GM18870 (cell line): ENCODE measurements around the gene TMC1.
"Not testable (repeated sequence)": the region's sequence is repeated elsewhere in the genome, so short reads cannot be mapped to it uniquely, and the experiment has no call there.

ENCODE experiments used
- ATAC-seq: cut with Tn5 transposase; IDR thresholded peaks from one replicate; pipeline ENCODE4 v1.9.1; 2021; ENCODE audit warnings: moderate library complexity; ENCODE audit not compliant: unreplicated experiment

The TMC1 gene

DNA sequence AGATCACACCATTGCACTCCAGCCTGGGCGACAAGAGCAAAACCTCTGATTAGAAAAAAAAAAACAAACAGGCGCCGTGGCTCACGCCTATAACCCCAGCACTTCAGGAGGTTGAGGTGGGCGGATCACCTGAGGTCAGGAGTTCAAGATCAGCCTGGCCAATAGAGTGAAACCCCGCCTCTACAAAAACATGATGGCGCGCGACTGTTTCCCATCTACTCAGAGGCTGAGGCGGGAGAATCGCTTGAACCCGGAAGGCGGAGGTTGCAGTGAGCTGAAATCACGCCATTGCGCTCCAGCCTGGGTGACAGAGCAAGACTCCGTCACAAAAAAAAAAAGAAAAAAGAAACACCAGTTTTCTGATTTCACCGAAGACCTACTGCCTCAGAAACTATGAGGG, at the start of gene TMC1:
Gene TMC1, plus strand, starts transcription at position 193 of the 400 bp plus-strand sequence. CDS start 127,041 bp downstream, outside the sequence.
- ATAC-seq, result not testable (repeated sequence)

DNA sequence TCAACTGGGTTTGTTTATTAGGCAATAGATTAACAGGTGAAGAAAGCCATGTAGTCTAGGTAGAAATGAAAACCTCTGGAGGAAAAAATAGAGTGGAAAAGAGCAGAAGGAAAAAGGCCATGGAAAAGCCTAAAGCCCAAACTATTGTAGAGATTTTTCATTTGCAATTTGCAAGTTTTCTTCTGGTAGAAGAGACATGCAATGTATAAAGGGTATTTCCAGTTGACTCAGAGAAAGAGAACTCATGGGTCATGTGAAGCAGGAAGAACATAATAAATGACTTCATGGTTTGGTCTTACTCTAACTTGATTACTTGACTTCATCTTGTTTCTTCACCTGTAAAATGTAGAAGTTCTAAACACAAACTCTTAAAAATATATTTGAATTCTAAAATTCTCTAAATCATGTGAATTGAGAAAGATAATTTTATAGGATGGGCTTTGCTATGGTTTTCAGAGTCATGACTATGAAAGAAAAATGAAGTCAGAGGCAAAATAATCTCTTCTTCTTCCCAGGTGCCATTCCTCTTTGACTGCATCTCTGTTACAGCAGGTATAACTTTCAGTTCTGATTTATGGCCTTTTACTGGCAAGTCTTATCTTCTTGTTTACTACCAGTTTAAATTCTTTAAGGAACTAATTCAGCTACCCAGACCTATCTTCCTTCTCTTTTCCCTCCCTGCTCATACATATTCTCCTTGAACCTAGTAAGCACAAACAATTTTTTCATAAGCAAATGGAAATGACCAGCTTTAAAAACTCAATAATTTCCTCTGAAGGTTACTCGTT, 47.7 kb upstream of the TMC1 start:
- ATAC-seq, result peak; percentile 88

DNA sequence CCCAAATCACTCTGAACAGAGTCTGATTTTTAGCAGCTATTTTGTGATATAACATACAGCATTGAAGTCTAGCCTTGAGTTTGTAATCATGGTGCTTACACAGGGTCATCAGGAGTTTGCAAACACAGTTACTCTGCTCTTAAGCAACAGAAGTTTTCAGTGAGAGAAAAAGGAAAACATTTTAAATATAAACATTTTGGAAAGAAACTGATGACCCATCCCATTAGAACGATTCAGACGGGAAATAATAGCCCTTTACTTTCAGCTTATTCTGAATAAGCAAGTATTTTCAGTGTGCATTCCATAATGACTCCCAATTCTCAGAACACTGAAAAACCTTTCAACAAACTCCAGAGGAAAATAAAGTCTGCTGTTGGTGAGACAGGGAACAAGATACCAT, 46.7 kb upstream of the TMC1 start:
- no peak for ATAC-seq

GRCh38 chr9:72476100-72476499, 45.3 kb upstream of the TMC1 start:
- no peak for ATAC-seq

DNA sequence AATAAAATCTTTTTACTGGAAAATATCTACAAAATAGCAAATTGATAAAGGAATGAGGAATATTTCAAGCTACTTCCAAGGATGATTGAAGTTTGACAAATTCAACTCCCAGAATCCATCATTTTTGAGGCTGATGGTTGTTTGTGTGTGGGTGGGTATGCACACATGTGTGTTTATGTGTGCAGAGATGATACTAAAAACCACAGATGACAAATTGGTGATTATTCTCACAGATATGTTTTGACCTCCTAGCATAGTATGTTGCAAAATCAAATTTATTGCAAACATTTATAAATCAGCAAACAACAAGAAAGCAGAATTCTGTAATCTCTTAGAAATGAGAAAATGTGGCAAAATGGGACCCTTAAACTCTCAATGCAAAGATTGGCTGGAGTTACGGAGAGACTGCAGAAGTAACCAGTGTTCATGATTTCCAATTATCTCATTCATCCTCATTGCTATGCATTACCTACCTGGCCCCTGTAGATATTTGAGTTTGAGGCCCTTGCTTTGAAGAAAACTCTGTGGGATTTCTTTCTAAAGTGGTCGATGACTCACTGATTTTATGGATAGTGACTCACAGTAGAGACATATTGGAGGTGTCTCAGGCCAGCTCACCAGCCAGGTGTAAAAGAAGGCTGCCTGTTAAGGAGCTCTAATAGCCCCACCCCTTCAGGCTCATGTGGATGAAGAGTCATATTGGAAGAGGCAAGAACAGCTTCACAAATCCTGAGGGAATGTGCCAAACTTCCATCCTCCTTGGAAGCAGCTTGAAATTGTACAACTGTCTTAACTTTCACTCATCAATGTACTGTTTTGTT, 44.6 kb upstream of the TMC1 start:
- no peak for ATAC-seq

- ATAC-seq, result no peak
These were observed 43.4 kb upstream of the TMC1 start for GRCh38 chr9:72477930-72478518.

- ATAC-seq, result no peak
These were observed 42.4 kb upstream of the TMC1 start for GRCh38 chr9:72478966-72479365.

GRCh38 chr9:72480261-72480660, 41.1 kb upstream of the TMC1 start:
- ATAC-seq, result not testable (repeated sequence)

DNA sequence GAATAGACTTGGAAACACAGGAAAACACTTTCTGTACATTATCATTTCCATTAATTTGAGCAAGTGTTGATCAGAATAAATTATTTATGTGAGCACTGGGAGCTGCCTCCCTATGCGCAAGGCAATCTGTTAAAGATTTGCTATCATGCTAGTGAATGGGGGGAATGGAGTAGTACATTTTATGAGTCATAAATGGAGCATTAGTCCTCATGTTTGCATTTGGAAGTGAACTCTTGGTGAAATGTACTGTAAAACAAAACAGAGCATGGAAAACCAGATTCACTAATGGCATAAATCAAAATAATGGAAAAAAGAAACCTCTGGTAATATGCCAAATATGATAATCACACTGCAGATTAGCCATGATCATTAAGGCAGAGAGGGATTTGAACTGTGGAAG, 40.5 kb upstream of the TMC1 start:
- ATAC-seq, result no peak

DNA sequence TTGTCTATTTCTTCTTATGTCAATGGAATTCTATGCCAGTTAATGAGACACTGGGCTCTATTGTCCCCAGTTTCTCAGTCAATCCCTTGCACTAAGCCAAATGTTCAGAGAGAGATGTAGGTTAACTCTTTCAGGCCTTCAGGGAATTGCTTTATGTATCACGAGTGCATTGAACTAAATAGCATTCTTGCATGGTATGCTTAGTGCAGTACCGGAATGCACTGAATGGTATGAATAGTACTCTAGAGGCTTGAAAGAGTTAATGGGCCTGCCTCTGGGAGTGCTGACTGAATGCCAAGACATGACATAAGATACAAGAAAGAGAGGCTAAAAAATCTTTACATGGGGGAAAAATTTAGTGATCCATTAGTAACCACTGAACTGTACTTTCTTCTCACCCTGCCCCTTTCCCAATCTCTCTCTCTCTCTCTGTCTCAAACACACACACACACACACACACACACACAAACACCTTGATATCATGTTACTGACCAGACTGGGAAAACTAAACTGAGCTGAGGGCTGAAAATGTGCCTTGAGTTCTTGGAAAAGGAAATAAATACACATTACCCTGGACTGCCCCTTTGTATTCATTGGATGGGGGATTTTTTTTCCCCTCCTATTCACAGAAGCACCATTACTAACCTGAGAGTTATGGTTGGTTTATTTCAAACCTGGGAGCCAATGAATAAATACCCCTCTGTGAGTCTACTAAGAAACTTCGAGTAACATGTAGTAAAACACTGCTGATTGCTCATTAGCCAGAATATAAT, 35.4 kb upstream of the TMC1 start:
- no peak for ATAC-seq

- no peak for ATAC-seq
These were observed 34.8 kb upstream of the TMC1 start for GRCh38 chr9:72486594-72486955.

DNA sequence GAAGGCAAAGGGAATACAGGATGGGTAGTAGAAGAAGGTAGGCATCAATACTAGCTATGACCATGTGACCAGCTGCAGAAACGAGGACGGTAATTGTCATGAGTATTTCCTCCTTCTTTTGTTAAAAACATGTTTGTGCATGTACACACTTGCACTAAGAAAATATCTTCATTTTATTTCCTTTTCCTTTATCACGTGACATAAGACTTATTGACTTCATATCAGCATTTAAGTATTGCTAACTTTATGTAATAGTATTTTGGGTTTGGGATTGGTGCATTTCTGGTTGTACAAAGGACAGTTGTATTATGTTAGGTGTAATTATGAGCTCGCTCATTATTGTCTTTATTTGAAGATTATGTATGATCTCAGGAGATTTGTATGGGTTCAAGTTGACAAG, 33.7 kb upstream of the TMC1 start:
- not testable (repeated sequence) for ATAC-seq

DNA sequence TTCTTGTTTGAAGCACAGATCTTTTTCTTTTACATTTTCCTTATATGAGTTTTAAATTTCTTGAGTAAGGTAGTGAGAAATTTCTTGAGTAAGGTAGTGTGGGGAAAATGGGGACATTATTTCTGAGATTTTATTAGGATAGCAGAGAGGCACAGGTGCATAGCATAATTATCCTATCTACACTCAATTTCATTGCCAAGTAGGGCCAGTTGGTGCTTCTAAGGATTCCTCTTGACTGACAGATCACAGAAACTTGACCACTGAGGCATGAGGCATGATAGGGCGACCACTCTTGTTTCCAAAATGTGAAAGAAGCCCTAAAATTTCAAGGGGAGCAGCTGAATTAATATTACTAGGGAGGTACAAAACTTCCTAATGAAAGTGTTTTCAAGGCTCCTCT, 31.4 kb upstream of the TMC1 start:
- no peak for ATAC-seq

DNA sequence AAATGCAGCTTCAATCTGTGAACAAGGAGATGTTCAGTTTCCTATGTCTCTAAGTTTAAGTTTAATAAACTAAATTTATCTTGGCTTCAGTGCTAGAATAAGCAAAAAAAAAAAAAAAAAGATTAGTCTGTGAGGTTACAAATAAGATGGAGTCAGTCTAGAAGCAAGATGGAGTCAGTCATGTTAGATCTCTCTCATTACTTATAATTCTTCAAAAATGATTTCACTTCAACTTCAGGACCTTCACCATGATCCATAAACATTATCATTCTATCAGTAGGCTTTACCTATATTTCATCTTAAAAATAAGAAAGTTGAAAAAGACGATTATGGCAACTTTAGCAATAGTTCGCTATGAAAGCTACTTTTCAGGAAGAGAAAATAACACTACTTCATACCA, 30.2 kb upstream of the TMC1 start:
- no peak for ATAC-seq

- ATAC-seq, result no peak
These were observed 27.4 kb upstream of the TMC1 start for GRCh38 chr9:72494051-72494450.

DNA sequence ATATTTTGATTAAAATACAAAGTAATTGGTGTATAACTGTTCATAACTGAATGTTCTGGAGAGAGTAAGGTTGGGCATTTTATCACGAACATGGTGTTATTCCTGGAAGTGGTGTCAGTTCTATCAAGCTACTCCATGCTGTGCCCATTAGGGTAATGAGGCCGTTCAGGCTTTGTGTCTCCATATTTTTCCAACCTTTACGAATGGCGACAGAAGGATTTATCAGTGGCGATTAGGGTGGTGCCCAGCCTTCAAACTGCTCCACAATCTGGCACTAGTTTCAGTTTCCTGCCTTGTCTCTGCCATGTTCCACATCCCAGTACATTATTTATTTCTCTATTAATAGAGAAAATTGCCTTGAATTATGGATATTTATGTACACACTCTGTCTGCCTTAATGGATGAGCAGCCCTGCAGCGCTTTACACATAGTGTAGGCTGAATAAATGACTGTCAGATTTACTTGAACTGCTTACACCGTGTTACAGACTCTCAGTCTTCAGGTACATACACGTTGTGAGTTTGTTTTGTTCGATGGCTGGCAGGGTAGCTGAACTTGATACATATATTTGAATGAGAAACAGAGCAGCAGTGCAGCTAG, 23.9 kb upstream of the TMC1 start:
- ATAC-seq, result no peak

- ATAC-seq, result no peak
These were observed 14.8 kb upstream of the TMC1 start for GRCh38 chr9:72506615-72507014.

DNA sequence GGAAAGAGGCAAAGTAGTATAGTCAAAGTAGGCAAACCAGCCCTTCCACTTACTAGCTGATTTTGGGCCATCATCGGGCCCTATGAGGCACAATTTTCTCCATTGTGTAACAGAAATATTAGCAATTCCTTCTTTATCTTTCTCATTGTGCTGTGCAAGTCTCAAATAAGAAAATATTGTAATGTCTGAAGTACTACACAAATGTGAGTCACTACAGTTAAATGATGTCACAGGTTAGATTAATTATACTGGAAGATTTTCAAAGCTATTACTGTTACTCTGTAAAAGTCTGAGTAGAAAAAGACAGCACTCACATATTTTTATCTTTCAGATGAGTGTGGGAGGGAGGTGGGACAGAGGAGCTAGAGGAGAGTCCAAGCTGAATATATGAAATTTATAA, 12.4 kb upstream of the TMC1 start:
- ATAC-seq, result peak; percentile 16

- ATAC-seq, result peak; percentile 96
These were observed 11.8 kb upstream of the TMC1 start for GRCh38 chr9:72509635-72510034.

- not testable (repeated sequence) for ATAC-seq
These were observed 397 bp upstream of the TMC1 start for GRCh38 chr9:72521011-72521410.
